PC-9 (cell line): ENCODE results near the gene ACTRT2. TPM values are rescaled to one million over a fixed set of nuclear protein-coding genes. Genes with fewer than 3 reads are reported as not detected.

Experiments used
- BruUV-seq: library from RNA; stranded (reverse); fragments of 400-500 nt; replicated peaks from 2 replicates; lab custom pipeline; 2021; lab: Mats Ljungman, UMichigan
- CTCF ChIA-PET: fragments of 300-600 bp; sonication (Branson Sonifier 250); formaldehyde crosslinking; loops from one replicate; lab custom pipeline; 2022; ENCODE audit warnings: antibody characterized with exemption; lab: Charles Lee
- POLR2A ChIA-PET: fragments of 300-600 bp; sonication (Branson Sonifier 250); formaldehyde crosslinking; loops from one replicate; lab custom pipeline; 2022; ENCODE audit warnings: antibody characterized with exemption; ENCODE audit not compliant: unreplicated experiment; lab: Charles Lee
- DNase-seq, 2 experiments: peaks; one replicate each; pipeline versions ENCODE4 v3.0.0 to v3.0.0-alpha.2; 2015 to 2022; ENCODE audit warnings: mixed read lengths in 1 of 2
- H2AFZ ChIP-seq: fragments of 200-600 bp; sonication (generic); 2 replicates; pipeline ENCODE4 v1.8.1; 2017; ENCODE audit warnings: antibody characterized with exemption
- H3F3A ChIP-seq: fragments of 200-600 bp; sonication (generic); 2 replicates; pipeline ENCODE4 v1.8.1; 2017; ENCODE audit warnings: antibody characterized with exemption, mild to moderate bottlenecking, low read depth; ENCODE audit not compliant: insufficient read depth
- H3K27ac ChIP-seq: fragments of 200-600 bp; sonication (generic); 2 replicates; pipeline ENCODE4 v1.6.1; 2016; ENCODE audit warnings: mixed run types
- H3K27me3 ChIP-seq: fragments of 200-600 bp; sonication (generic); 2 replicates; pipeline ENCODE4 v1.6.1; 2016; ENCODE audit warnings: low read depth, mixed run types; ENCODE audit not compliant: insufficient read depth
- H3K36me3 ChIP-seq: fragments of 200-600 bp; sonication (generic); 2 replicates; pipeline ENCODE4 v1.6.1; 2016; ENCODE audit warnings: low read depth, mixed run types
- H3K4me1 ChIP-seq: fragments of 200-600 bp; sonication (generic); replicated peaks from 2 replicates; pipeline ENCODE4 v1.6.1; 2016; ENCODE audit warnings: mixed run types; ENCODE audit not compliant: insufficient read depth
- H3K4me2 ChIP-seq: fragments of 200-600 bp; sonication (generic); 2 replicates; pipeline ENCODE4 v1.6.1; 2017; ENCODE audit warnings: mixed run types
- H3K4me3 ChIP-seq: fragments of 200-600 bp; sonication (generic); 2 replicates; pipeline ENCODE4 v1.6.1; 2016; ENCODE audit warnings: mixed run types
- H3K79me2 ChIP-seq: fragments of 200-600 bp; sonication (generic); 2 replicates; pipeline ENCODE4 v1.6.1; 2017; ENCODE audit warnings: low read depth, mixed run types
- H3K9me2 ChIP-seq: fragments of 200-600 bp; sonication (generic); 2 replicates; pipeline ENCODE4 v1.8.1; 2017; ENCODE audit warnings: mild to moderate bottlenecking; ENCODE audit not compliant: insufficient read depth
- H3K9me3 ChIP-seq: fragments of 200-600 bp; sonication (generic); 2 replicates; pipeline ENCODE4 v1.8.1; 2016; ENCODE audit warnings: low read depth; ENCODE audit not compliant: insufficient read depth
- H4K20me1 ChIP-seq: fragments of 200-600 bp; sonication (generic); 2 replicates; pipeline ENCODE4 v1.8.1; 2017; ENCODE audit not compliant: insufficient read depth
- CTCF ChIP-seq: fragments of 200-600 bp; sonication (generic); conservative IDR thresholded peaks from 2 replicates; pipeline ENCODE4 v1.6.1; 2017; ENCODE audit warnings: mixed run types, antibody characterized with exemption, mild to moderate bottlenecking, moderate library complexity
- EZH2 ChIP-seq: fragments of 200-600 bp; sonication (generic); IDR thresholded peaks from 2 replicates; pipeline ENCODE4 v1.8.0; 2017; ENCODE audit warnings: antibody characterized with exemption, low read depth
- intact Hi-C: fragments of 100-400 bp; cut with micrococcal nuclease; formaldehyde crosslinking; loops from one replicate; pipeline ENCODE4 v1.10.0; 2022; ENCODE audit not compliant: unreplicated experiment
- total RNA-seq: library from RNA; stranded (reverse); gene quantifications from 2 replicates; pipeline ENCODE4 v1.2.3, GENCODE V29; 2021

Gene ACTRT2
- total RNA-seq, 1 experiment from 2014 or later = not detected

GRCh38 chr1:2986549-2987305 lies 34.5 kb upstream of the ACTRT2 start:
- no TSS peak for BruUV-seq

GRCh38 chr1:2987773-2988172 lies 33.5 kb upstream of the ACTRT2 start:
- Histone ChIP-seq H3K4me2 (no peak overlapping the region), H4K20me1 (no peaks in the 10 kb centered on the region; the same call in 1 of the 2 replicates), H3K36me3 (no peaks in the 10 kb centered on the region), H3K9me3 (no peaks in the 10 kb centered on the region), H3K9me2 (no peaks in the 10 kb centered on the region), H2AFZ (no peak overlapping the region), H3K27me3 (peaks cover 94% of the 10 kb centered on the region), H3F3A (no peaks in the 10 kb centered on the region), H3K27ac (no peak overlapping the region), H3K4me1 (no peaks in the 10 kb centered on the region), H3K4me3 (no peak overlapping the region), H3K79me2 (no peaks in the 10 kb centered on the region)
- TF ChIP-seq CTCF = no peak
- no peak for TF ChIP-seq EZH2
- no peak for DNase-seq
- POLR2A ChIA-PET = interaction anchor here (0.7 kb wide), 1 partner anchor 1554 kb away, joined by 3 read pairs; no protein-coding TSS in a partner anchor
- intact Hi-C loops = no loop called here
- CTCF ChIA-PET = no interaction called here
- BruUV-seq = no TSS peak

More at GRCh38 chr1:2986549-2987305, 34.5 kb upstream of the ACTRT2 start:
- Histone ChIP-seq H3K4me3 (no peak overlapping the region), H3K9me2 (no peaks in the 10 kb centered on the region), H2AFZ (no peak overlapping the region), H3K36me3 (no peaks in the 10 kb centered on the region), H3K9me3 (no peaks in the 10 kb centered on the region), H3K79me2 (no peaks in the 10 kb centered on the region), H3K4me2 (no peak overlapping the region), H3K27ac (no peak overlapping the region), H3F3A (no peaks in the 10 kb centered on the region), H4K20me1 (no peaks in the 10 kb centered on the region; the same call in 1 of the 2 replicates), H3K27me3 (peaks cover 94% of the 10 kb centered on the region), H3K4me1 (no peaks in the 10 kb centered on the region)
- TF ChIP-seq CTCF (no peak), EZH2 (no peak)
- intact Hi-C loops = no loop called here
- CTCF ChIA-PET = no interaction called here
- DNase-seq = no peak
- POLR2A ChIA-PET = interaction anchor here (0.7 kb wide), 1 partner anchor 1553 kb away, joined by 3 read pairs; no protein-coding TSS in a partner anchor

DNA sequence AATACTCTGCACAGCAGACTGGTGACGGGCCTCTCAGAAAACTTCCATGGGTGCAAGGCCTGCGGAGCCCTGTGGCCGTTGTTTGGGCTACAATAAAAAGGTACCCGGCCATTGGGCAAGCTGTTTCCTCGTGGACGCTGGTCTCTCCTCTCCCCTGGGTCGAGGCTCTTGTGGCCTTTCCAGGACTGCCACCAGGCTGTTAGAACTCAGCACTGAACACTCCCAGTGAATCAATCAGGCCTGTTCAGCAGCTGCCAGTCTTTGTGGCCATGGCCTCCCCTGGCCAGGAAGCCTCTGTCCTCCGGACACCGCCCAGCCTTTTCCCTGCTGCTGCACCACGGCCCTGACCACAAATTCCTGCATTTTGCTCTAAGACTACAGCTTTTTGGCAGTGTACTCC lies 33.0 kb upstream of the ACTRT2 start:
- Histone ChIP-seq H3K4me2 (no peak overlapping the region), H3K9me3 (no peaks in the 10 kb centered on the region), H3K27ac (no peak overlapping the region), H3K4me1 (no peaks in the 10 kb centered on the region), H4K20me1 (no peaks in the 10 kb centered on the region; the same call in 1 of the 2 replicates), H3K36me3 (no peaks in the 10 kb centered on the region), H3F3A (no peaks in the 10 kb centered on the region), H2AFZ (no peak overlapping the region), H3K9me2 (no peaks in the 10 kb centered on the region), H3K27me3 (peaks cover 94% of the 10 kb centered on the region), H3K79me2 (no peaks in the 10 kb centered on the region), H3K4me3 (no peak overlapping the region)
- ChIA-PET POLR2A (interaction anchor here (0.7 kb wide), 1 partner anchor 440 kb away, joined by 7 read pairs; no protein-coding TSS in a partner anchor), CTCF (no interaction called here)
- BruUV-seq = no TSS peak
- intact Hi-C loops = no loop called here
- TF ChIP-seq CTCF (no peak), EZH2 (no peak)
- no peak for DNase-seq
